Gastroesophageal sphincter (tissue), 4 donors: ENCODE data around the gene IDH3G. TPM values are rescaled to one million over a fixed set of nuclear protein-coding genes. Genes with fewer than 3 reads are reported as not detected.

Source experiments
- ATAC-seq: fragments of 150-250 bp; one replicate; pipeline ENCODE4 v1.9.1; 2016; ENCODE audit warnings: mild to moderate bottlenecking, moderate library complexity
- H3K27ac ChIP-seq, 4 donors: fragments of 200-600 bp; sonication (generic) in 3 of 4; 1 replicate in 3 of 4; 2 replicates in 1 of 4; pipeline ENCODE4 v1.5.1; 2016 to 2019
- H3K27me3 ChIP-seq: fragments of 200-600 bp; sonication (generic); one replicate; pipeline ENCODE4 v1.5.1; 2019
- H3K36me3 ChIP-seq, 2 donors: fragments of 200-600 bp; sonication (generic); one replicate each; pipeline ENCODE4 v1.5.1; 2019; ENCODE audit warnings: control low read depth in 1 of 2
- H3K4me1 ChIP-seq, 3 donors: fragments of 200-600 bp; sonication (generic); 1 replicate in 2 of 3; 2 replicates in 1 of 3; pipeline ENCODE4 v1.5.1; 2016 to 2019; ENCODE audit warnings: control low read depth in 2 of 3
- H3K4me3 ChIP-seq, 2 donors: fragments of 200-600 bp; sonication (generic); one replicate each; pipeline ENCODE4 v1.5.1; 2019; ENCODE audit warnings: mild to moderate bottlenecking in 1 of 2, moderate library complexity in 1 of 2
- H3K9me3 ChIP-seq, 3 donors: fragments of 200-600 bp; sonication (generic); one replicate each; pipeline ENCODE4 v1.5.1; 2017 to 2019; ENCODE audit warnings: control low read depth in 2 of 3
- EP300 ChIP-seq: sonication (generic); formaldehyde crosslinking; IDR thresholded peaks from one replicate; pipeline ENCODE4 v1.6.1; 2017; ENCODE audit warnings: antibody characterized with exemption, mild to moderate bottlenecking
- POLR2A ChIP-seq, 2 donors: fragments of 450-650 bp; IDR thresholded peaks; one replicate each; pipeline ENCODE4 v1.6.1; 2017; ENCODE audit warnings: antibody characterized with exemption in 2 of 2, mild to moderate bottlenecking in 2 of 2, moderate library complexity in 1 of 2
- POLR2AphosphoS5 ChIP-seq: sonication (generic); formaldehyde crosslinking; IDR thresholded peaks from one replicate; pipeline ENCODE4 v1.6.1; 2017; ENCODE audit warnings: antibody characterized with exemption
- WGBS, 2 donors: methylation state at CpG; one replicate each; pipeline ENCODE4 v1.1.5; 2018; ENCODE audit warnings: low coverage in 1 of 2; 5-methylcytosine and 5-hydroxymethylcytosine counted together
- total RNA-seq, 4 donors: library from RNA; depleted of rRNA; stranded (reverse); fragments of >200 nt; gene quantifications; one replicate each; pipeline ENCODE4 v1.1.0, GENCODE V29; 2016
- TF ChIP-seq, protein P1 (sequence below), 4 experiments: fragments of 200-600 bp in 2 of 4; fragments of 450-650 bp in 2 of 4; sonication (generic) in 1 of 4; IDR thresholded peaks; one replicate each; pipeline ENCODE4 v1.5.1; 2017 to 2019; ENCODE audit warnings: antibody characterized with exemption in 4 of 4, mild to moderate bottlenecking in 2 of 4, moderate library complexity in 2 of 4

Gene IDH3G
- total RNA-seq, 4 donors from 2014 or later, result 55.5 to 104 (median 59.7) TPM

DNA sequence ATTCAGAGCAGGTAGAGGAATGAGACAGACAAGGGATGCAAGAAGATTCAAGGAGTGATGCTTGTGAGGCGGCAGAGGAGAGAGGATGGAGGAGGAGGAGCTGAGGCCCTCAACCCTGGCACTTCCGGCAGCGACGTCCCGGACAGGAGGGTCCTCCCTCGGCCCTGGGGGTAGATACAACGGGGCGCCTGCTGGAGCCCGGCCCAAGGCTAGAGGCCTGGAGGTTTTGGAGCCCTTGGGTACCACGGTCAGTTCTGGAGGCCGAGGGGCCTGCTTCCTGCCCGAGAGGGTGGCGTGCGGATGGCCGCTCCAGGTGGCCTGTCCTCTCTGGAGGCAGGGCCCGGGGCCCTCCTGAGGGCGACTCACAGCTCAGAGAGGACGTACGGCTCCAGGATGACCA is 13.8 kb upstream of the IDH3G start:
- WGBS, 2 donors, result 95 to 100% methylated on average over 1 to 4 of the region's 19 CpGs
- Histone ChIP-seq H3K27me3 (no peaks in the 10 kb centered on the region), H3K27ac (no peak overlapping the region), H3K4me3 (no peak overlapping the region), H3K36me3 (peaks cover 0 to 11% of the 10 kb centered on the region in 2 donors), H3K4me1 (no peaks in the 10 kb centered on the region), H3K9me3 (no peaks in the 10 kb centered on the region)
- TF ChIP-seq, protein P1, sequence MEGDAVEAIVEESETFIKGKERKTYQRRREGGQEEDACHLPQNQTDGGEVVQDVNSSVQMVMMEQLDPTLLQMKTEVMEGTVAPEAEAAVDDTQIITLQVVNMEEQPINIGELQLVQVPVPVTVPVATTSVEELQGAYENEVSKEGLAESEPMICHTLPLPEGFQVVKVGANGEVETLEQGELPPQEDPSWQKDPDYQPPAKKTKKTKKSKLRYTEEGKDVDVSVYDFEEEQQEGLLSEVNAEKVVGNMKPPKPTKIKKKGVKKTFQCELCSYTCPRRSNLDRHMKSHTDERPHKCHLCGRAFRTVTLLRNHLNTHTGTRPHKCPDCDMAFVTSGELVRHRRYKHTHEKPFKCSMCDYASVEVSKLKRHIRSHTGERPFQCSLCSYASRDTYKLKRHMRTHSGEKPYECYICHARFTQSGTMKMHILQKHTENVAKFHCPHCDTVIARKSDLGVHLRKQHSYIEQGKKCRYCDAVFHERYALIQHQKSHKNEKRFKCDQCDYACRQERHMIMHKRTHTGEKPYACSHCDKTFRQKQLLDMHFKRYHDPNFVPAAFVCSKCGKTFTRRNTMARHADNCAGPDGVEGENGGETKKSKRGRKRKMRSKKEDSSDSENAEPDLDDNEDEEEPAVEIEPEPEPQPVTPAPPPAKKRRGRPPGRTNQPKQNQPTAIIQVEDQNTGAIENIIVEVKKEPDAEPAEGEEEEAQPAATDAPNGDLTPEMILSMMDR (IDR thresholded peaks at IDR 0.05), result no peak
- TF ChIP-seq POLR2AphosphoS5 (no peak), EP300 (no peak), POLR2A (IDR thresholded peaks at IDR 0.05) (no peak)
- ATAC-seq, result no peak

DNA sequence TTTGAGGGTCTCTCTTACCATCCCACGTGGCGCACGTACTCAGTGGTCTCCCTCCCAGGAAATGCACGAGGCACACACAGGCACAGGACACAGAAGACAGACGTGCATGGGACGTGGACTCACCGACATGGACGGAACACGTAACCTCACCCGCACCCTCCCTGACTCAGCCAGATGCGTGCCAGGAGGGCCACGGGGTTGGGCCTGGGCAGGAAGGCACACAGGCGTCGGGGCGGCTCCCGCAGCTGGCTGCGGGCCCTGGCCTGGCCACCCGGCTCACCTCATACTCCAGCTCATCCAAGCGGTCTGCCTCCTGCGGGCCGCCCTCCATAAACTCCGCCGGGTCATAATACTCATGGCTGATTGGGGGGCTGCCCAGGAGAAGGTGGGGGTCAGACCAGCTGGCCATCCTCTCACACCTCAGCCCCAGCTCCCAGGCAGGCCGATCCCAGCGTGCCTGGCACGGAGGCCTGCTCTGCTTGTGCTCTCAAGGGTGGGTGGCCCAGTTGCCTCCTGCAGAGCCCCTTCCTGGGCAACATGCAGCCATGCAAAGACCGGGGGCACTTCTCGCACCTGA is 12.9 kb upstream of the IDH3G start:
- no CpG with 5 or more reads among the region's 28 CpGs for WGBS, 2 donors
- no peaks in the 10 kb centered on the region for H3K4me1 ChIP-seq
- no peaks in the 10 kb centered on the region for H3K27me3 ChIP-seq
- peaks cover 0 to 11% of the 10 kb centered on the region in 2 donors for H3K36me3 ChIP-seq
- no peak for TF ChIP-seq EP300
- TF ChIP-seq, protein P1 (IDR thresholded peaks at IDR 0.05), result no peak
- no peak for TF ChIP-seq POLR2AphosphoS5
- TF ChIP-seq POLR2A (IDR thresholded peaks at IDR 0.05), result no peak
- H3K9me3 ChIP-seq, result no peaks in the 10 kb centered on the region
- no peak overlapping the region for H3K27ac ChIP-seq
- no peak overlapping the region for H3K4me3 ChIP-seq
- no peak for ATAC-seq

DNA sequence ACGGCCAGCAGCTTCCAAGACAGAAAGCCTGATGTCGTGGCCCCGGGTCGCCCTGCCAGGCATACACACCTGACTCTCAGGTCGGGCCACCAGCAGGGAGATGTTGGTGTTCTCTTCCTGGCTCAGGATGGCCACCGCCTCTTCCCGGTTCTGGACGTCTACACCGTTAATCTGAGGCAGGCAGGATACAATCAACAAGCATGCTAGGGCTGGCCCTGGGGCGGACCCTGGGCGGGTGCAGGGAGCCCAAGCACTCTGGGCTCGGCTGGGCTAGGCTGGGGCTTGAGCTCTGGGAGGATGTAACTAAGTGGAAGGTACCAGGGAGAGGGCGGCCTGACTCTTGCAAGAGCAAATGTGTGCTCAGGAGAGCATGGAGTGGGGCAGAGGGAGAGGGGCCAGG is 11.3 kb upstream of the IDH3G start:
- no CpG with 5 or more reads among the region's 13 CpGs for WGBS, 2 donors
- no peak for TF ChIP-seq POLR2AphosphoS5
- TF ChIP-seq, protein P1 (IDR thresholded peaks at IDR 0.05), result no peak

DNA sequence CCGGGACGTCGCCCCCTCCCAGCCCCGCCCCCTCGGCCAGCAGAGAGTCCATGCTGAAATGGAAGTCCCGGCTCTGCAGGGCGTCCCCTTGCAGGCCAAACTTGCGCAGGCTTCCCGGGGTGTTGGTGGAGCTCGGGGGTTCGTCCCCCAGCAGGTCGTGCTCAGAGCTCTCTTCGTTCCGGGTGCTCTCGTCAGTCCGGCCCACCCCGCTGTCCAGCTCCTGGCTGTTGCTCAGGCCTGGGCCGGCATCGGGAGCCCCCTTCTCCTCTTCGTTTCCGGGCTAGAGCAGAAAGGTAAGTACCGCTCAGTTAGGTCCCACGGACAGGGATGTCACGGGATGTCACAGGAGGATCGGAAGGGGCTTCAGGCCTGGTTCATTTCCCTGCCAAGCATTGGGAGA is 10.4 kb upstream of the IDH3G start:
- H3K27me3 ChIP-seq, result no peaks in the 10 kb centered on the region
- no peaks in the 10 kb centered on the region for H3K4me1 ChIP-seq
- WGBS, 2 donors, result 100% methylated on average over 1 of the region's 25 CpGs; no CpG with 5 or more reads in 1 of the 2 donors
- H3K36me3 ChIP-seq, result peaks cover 0 to 11% of the 10 kb centered on the region in 2 donors
- H3K9me3 ChIP-seq, result no peaks in the 10 kb centered on the region
- TF ChIP-seq POLR2A (IDR thresholded peaks at IDR 0.05) (no peak), EP300 (no peak), POLR2AphosphoS5 (no peak)
- TF ChIP-seq, protein P1 (IDR thresholded peaks at IDR 0.05), result no peak
- H3K27ac ChIP-seq, result no peak overlapping the region
- ATAC-seq, result no peak
- H3K4me3 ChIP-seq, result no peak overlapping the region

More for the DNA sequence above, 11.3 kb upstream of the IDH3G start:
- no peaks in the 10 kb centered on the region for H3K9me3 ChIP-seq
- H3K36me3 ChIP-seq, result peaks cover 0 to 11% of the 10 kb centered on the region in 2 donors
- no peaks in the 10 kb centered on the region for H3K27me3 ChIP-seq
- H3K4me3 ChIP-seq, result no peak overlapping the region
- no peak overlapping the region for H3K27ac ChIP-seq
- no peak for ATAC-seq
- H3K4me1 ChIP-seq, result no peaks in the 10 kb centered on the region

DNA sequence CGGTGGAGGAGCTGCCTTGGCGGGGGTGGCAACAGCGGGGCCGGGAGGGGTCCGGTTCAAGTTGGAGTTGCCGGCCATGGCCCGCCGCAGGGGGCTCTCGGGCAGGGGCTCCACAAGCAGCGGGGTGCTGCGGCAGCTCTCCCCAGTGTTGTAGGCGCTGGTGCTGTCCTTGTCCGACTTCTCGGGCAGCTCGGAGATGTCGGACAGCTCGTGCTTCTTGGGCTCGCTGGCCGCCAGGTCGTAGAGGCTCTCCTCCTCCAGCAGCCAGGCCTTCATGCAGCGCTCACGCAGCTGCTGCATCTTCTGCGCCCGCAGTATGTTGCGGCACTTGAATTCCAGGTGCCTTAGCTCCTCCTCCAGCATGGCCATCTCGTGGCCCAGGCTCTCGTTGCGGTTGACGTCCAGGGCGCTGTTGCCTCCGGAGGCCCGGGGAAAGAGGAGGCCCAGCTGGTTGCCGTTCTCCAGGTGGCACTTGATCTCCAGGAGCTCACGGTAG is 10.0 kb upstream of the IDH3G start:
- no peak for ATAC-seq
- Histone ChIP-seq H3K27ac (no peak overlapping the region), H3K27me3 (no peaks in the 10 kb centered on the region), H3K4me3 (no peak overlapping the region), H3K4me1 (no peaks in the 10 kb centered on the region), H3K36me3 (peaks cover 0 to 15% of the 10 kb centered on the region in 2 donors), H3K9me3 (no peaks in the 10 kb centered on the region)
- 90 to 100% methylated on average over 3 to 8 of the region's 34 CpGs for WGBS, 2 donors
- TF ChIP-seq EP300, result no peak
- TF ChIP-seq, protein P1 (IDR thresholded peaks at IDR 0.05), result no peak
- TF ChIP-seq POLR2A (IDR thresholded peaks at IDR 0.05), result no peak
- no peak for TF ChIP-seq POLR2AphosphoS5
